Liver (tissue), 3 donors: ENCODE measurements around the gene PLEKHM2.

Experiments used
- EGR1 ChIP-seq, 2 donors: IDR thresholded peaks; 2 replicates each; pipeline ENCODE4 v1.6.1; 2016 to 2018; ENCODE audit warnings: antibody characterized with exemption in 2 of 2, low read depth in 2 of 2
- NR2F2 ChIP-seq: IDR thresholded peaks from 2 replicates; pipeline ENCODE4 v1.6.1; 2016; ENCODE audit warnings: antibody characterized with exemption
- SP1 ChIP-seq: IDR thresholded peaks from 2 replicates; pipeline ENCODE4 v1.6.1; 2018; ENCODE audit warnings: antibody characterized with exemption, mild to moderate bottlenecking
- TAF1 ChIP-seq: conservative IDR thresholded peaks from 2 replicates; pipeline ENCODE4 v1.6.1; 2016; ENCODE audit warnings: antibody characterized with exemption, mild to moderate bottlenecking
- YY1 ChIP-seq: IDR thresholded peaks from 2 replicates; pipeline ENCODE4 v1.6.1; 2016; ENCODE audit warnings: antibody characterized with exemption, mild to moderate bottlenecking
- TF ChIP-seq, protein P1 (sequence below): fragments of 150-350 bp; IDR thresholded peaks from 2 replicates; pipeline ENCODE4 v1.5.1; 2017; ENCODE audit warnings: improper control_type of control experiment, low read depth, low read length; ENCODE audit not compliant: missing input control
- TF ChIP-seq, protein P2 (sequence below): IDR thresholded peaks from 2 replicates; pipeline ENCODE4 v1.6.1; 2016; ENCODE audit warnings: antibody characterized with exemption, mild to moderate bottlenecking
- donor health status: healthy.
- donor health status: healthy.

DNA sequence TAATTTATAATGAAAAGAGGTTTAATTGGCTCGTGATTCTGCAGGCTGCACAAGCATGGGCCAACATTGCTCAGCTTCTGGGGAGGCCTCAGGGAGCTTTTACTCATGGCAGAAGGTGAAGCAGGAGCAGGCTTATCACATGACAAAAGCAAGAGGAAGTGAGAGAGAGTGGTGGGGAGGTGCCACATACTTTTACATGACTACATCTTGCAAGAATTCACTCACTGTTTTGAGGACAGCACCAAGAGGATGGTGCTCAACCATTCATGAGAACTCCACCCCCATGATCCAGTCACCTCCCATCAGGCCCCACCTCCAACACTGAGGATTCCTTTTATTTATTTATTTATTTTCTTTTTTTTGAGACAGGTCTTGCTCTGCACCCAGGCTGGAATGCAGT is 5.5 kb upstream of the PLEKHM2 start:
- TF ChIP-seq EGR1 (IDR thresholded peaks at IDR 0.05; ENCODE audit: low read depth in 2 of 2) (no peak), NR2F2 (no peak), SP1 (no peak), YY1 (no peak), TAF1 (no peak)
- TF ChIP-seq, protein P1, sequence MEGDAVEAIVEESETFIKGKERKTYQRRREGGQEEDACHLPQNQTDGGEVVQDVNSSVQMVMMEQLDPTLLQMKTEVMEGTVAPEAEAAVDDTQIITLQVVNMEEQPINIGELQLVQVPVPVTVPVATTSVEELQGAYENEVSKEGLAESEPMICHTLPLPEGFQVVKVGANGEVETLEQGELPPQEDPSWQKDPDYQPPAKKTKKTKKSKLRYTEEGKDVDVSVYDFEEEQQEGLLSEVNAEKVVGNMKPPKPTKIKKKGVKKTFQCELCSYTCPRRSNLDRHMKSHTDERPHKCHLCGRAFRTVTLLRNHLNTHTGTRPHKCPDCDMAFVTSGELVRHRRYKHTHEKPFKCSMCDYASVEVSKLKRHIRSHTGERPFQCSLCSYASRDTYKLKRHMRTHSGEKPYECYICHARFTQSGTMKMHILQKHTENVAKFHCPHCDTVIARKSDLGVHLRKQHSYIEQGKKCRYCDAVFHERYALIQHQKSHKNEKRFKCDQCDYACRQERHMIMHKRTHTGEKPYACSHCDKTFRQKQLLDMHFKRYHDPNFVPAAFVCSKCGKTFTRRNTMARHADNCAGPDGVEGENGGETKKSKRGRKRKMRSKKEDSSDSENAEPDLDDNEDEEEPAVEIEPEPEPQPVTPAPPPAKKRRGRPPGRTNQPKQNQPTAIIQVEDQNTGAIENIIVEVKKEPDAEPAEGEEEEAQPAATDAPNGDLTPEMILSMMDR, result no peak
- TF ChIP-seq, protein P2, sequence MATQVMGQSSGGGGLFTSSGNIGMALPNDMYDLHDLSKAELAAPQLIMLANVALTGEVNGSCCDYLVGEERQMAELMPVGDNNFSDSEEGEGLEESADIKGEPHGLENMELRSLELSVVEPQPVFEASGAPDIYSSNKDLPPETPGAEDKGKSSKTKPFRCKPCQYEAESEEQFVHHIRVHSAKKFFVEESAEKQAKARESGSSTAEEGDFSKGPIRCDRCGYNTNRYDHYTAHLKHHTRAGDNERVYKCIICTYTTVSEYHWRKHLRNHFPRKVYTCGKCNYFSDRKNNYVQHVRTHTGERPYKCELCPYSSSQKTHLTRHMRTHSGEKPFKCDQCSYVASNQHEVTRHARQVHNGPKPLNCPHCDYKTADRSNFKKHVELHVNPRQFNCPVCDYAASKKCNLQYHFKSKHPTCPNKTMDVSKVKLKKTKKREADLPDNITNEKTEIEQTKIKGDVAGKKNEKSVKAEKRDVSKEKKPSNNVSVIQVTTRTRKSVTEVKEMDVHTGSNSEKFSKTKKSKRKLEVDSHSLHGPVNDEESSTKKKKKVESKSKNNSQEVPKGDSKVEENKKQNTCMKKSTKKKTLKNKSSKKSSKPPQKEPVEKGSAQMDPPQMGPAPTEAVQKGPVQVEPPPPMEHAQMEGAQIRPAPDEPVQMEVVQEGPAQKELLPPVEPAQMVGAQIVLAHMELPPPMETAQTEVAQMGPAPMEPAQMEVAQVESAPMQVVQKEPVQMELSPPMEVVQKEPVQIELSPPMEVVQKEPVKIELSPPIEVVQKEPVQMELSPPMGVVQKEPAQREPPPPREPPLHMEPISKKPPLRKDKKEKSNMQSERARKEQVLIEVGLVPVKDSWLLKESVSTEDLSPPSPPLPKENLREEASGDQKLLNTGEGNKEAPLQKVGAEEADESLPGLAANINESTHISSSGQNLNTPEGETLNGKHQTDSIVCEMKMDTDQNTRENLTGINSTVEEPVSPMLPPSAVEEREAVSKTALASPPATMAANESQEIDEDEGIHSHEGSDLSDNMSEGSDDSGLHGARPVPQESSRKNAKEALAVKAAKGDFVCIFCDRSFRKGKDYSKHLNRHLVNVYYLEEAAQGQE, result no peak
